Spleen (tissue), 11 donors: ENCODE measurements around the gene PPHLN1. TPM values are rescaled to one million over a fixed set of nuclear protein-coding genes. Genes with fewer than 3 reads are reported as not detected.
A peak's percentile ranks its signal among the peaks of the same experiment; 100 is the strongest.

Experiments
- DNase-seq: peaks from one replicate; pipeline ENCODE4 v3.0.0-alpha.2; 2020
- H3K27ac ChIP-seq, 8 donors: fragments of 200-600 bp; sonication (generic) in 7 of 8; 1 replicate in 4 of 8; 2 replicates in 4 of 8; pipeline versions ENCODE4 v1.5.0 to v1.8.0; 2016 to 2021; ENCODE audit warnings: inconsistent platforms in 4 of 8, mild to moderate bottlenecking in 4 of 8, moderate library complexity in 1 of 8
- H3K27me3 ChIP-seq, 7 donors: fragments of 200-600 bp; sonication (generic) in 6 of 7; replicated peaks in 1 of 7; 1 replicate in 4 of 7; 2 replicates in 3 of 7; pipeline versions ENCODE4 v1.5.0 to v1.8.0; 2016 to 2021; ENCODE audit warnings: inconsistent platforms in 3 of 7, mild to moderate bottlenecking in 1 of 7
- H3K36me3 ChIP-seq, 6 donors: fragments of 200-600 bp; sonication (generic) in 5 of 6; 1 replicate in 4 of 6; 2 replicates in 2 of 6; pipeline versions ENCODE4 v1.5.0 to v1.8.0; 2016 to 2021; ENCODE audit warnings: inconsistent platforms in 2 of 6
- H3K4me1 ChIP-seq, 6 donors: fragments of 200-600 bp; sonication (generic) in 5 of 6; 1 replicate in 3 of 6; 2 replicates in 3 of 6; pipeline versions ENCODE4 v1.5.0 to v1.8.0; 2016 to 2021; ENCODE audit warnings: inconsistent platforms in 3 of 6
- H3K4me3 ChIP-seq, 8 donors: fragments of 200-600 bp; sonication (generic) in 7 of 8; 1 replicate in 4 of 8; 2 replicates in 4 of 8; pipeline versions ENCODE4 v1.5.0 to v1.8.0; 2016 to 2021; ENCODE audit warnings: inconsistent platforms in 4 of 8, mild to moderate bottlenecking in 4 of 8, moderate library complexity in 2 of 8
- H3K9me3 ChIP-seq, 8 donors: fragments of 200-600 bp; sonication (generic) in 7 of 8; 1 replicate in 4 of 8; 2 replicates in 4 of 8; pipeline versions ENCODE4 v1.5.0 to v1.8.0; 2016 to 2021; ENCODE audit warnings: inconsistent platforms in 4 of 8
- POLR2A ChIP-seq, 3 donors: fragments of 450-650 bp; IDR thresholded peaks; one replicate each; pipeline ENCODE4 v1.5.1; 2017; ENCODE audit warnings: antibody characterized with exemption in 3 of 3, mild to moderate bottlenecking in 1 of 3
- POLR2AphosphoS5 ChIP-seq, 3 donors: sonication (generic); formaldehyde crosslinking; IDR thresholded peaks; one replicate each; pipeline ENCODE4 v1.5.1; 2017; ENCODE audit warnings: antibody characterized with exemption in 3 of 3
- WGBS, 5 donors: extraction: QIAGEN DNeasy Blood & Tissue Kit in 3 of 5; methylation state at CpG; one replicate each; pipeline versions ENCODE4 v1.1.5 to v1.1.7; 2013 to 2018; 5-methylcytosine and 5-hydroxymethylcytosine counted together
- intact Hi-C: fragments of 100-400 bp; cut with DNase I; formaldehyde crosslinking; loops from one replicate; pipeline ENCODE4 v1.15.0; 2023; ENCODE audit warnings: low total_unique reads
- polyA plus RNA-seq, 3 donors: library from polyadenylated mRNA; stranded (reverse); fragments of 200-250 nt; gene quantifications; one replicate each; pipeline ENCODE4 v1.2.1, GENCODE V29; 2013
- total RNA-seq, 7 donors: library from RNA; depleted of rRNA in 3 of 7; stranded (reverse); fragments of >200 nt in 3 of 7; fragmentation: NEBNext Ultra II Directional in 4 of 7; extraction: Animal tissue kit (Norgen Biotek cat#: 25700) in 4 of 7; gene quantifications; one replicate each; pipeline versions ENCODE4 v1.1.0 to v1.2.1, GENCODE V29; 2016 to 2021
- TF ChIP-seq, protein P1 (sequence below), 11 experiments: fragments of 200-600 bp in 7 of 11; fragments of 450-650 bp in 4 of 11; sonication (generic) in 4 of 11; IDR thresholded peaks in 8 of 11; conservative IDR thresholded peaks in 3 of 11; 1 replicate in 7 of 11; 2 replicates in 4 of 11; pipeline versions ENCODE4 v1.4.0 to v1.8.0; 2016 to 2021; ENCODE audit warnings: antibody characterized with exemption in 11 of 11, inconsistent platforms in 4 of 11, mild to moderate bottlenecking in 1 of 11
- donor health status: healthy with polysubstance abuse.
- donor health status: DM: no; HTN: no; CAD: no; lungs with moderate emphysema.
- donor health status: DM: no; HTN: no; CAD: no.
- donor health status: Bipolar disorder and iron deficiency.
- donor health status: healthy.
- donor health status: DM: no; HTN: no; CAD: no.
- donor health status: DM: yes; HTN: yes; CAD: no.

The PPHLN1 gene
- total and polyA plus RNA-seq, 10 donors: 39.6 to 103 (median 65.2) TPM

DNA sequence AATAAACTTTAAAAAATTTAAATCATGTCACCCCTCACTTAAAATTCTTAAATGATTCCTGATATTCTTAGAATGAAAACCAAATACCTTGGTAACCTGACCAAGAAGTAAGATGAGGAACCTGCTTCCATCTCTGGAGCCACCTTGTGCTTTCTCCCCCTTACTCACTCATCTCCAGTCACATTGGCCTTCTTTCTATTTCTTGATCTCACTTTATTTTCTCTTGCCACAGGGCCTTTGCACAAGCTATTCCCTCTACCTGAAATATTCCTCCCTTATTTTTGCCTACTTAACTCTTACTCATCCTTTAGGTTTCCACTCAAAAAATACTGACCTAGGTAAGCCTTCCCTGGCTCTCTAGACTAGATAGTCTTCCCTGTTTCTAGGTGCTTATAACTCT is 5.2 kb upstream of the PPHLN1 start:
- intact Hi-C loops: no loop called here
- peaks cover 5 to 19% (median 11%) of the 10 kb centered on the region in 6 donors for H3K4me1 ChIP-seq
- no peaks in the 10 kb centered on the region for H3K27me3 ChIP-seq
- TF ChIP-seq POLR2A (IDR thresholded peaks at IDR 0.05): no peak
- no peak for TF ChIP-seq POLR2AphosphoS5 (IDR thresholded peaks at IDR 0.05)
- TF ChIP-seq, protein P1, sequence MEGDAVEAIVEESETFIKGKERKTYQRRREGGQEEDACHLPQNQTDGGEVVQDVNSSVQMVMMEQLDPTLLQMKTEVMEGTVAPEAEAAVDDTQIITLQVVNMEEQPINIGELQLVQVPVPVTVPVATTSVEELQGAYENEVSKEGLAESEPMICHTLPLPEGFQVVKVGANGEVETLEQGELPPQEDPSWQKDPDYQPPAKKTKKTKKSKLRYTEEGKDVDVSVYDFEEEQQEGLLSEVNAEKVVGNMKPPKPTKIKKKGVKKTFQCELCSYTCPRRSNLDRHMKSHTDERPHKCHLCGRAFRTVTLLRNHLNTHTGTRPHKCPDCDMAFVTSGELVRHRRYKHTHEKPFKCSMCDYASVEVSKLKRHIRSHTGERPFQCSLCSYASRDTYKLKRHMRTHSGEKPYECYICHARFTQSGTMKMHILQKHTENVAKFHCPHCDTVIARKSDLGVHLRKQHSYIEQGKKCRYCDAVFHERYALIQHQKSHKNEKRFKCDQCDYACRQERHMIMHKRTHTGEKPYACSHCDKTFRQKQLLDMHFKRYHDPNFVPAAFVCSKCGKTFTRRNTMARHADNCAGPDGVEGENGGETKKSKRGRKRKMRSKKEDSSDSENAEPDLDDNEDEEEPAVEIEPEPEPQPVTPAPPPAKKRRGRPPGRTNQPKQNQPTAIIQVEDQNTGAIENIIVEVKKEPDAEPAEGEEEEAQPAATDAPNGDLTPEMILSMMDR (IDR thresholded peaks at IDR 0.05 in 8 of 11, conservative IDR thresholded peaks at IDR 0.05 in 3 of 11): no peak
- H3K36me3 ChIP-seq: peaks cover 0 to 70% (median 21%) of the 10 kb centered on the region in 6 donors
- no peaks in the 10 kb centered on the region for H3K9me3 ChIP-seq
- H3K27ac ChIP-seq: no peak overlapping the region
- H3K4me3 ChIP-seq: no peak overlapping the region
- DNase-seq: no peak

DNA sequence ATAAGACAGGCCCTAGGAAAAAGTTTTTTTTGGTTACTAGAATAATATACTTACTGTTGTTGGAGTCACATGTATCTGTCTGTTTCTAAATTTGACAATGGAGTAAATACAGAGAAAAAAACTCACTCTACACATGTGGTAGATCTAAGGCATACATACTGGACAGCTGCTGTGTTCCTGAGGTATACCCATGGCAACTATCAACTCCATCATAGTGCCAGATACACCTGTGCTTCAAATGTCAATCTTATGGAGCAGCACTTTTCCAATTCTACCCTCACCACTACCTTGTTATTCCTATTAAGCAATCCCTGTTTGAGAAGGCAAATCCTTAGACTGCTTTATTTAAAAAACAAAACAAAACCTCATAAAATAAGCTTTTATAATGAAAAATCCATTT is 3.4 kb upstream of the PPHLN1 start:
- Histone ChIP-seq H3K4me3 (no peak overlapping the region), H3K36me3 (peaks cover 0 to 53% (median 7%) of the 10 kb centered on the region in 6 donors), H3K27me3 (no peaks in the 10 kb centered on the region), H3K9me3 (no peaks in the 10 kb centered on the region), H3K27ac (no peak overlapping the region), H3K4me1 (peaks cover 15 to 31% (median 24%) of the 10 kb centered on the region in 6 donors)
- intact Hi-C loops: no loop called here
- no peak for DNase-seq
- TF ChIP-seq POLR2AphosphoS5 (IDR thresholded peaks at IDR 0.05) (no peak), POLR2A (IDR thresholded peaks at IDR 0.05) (no peak)
- TF ChIP-seq, protein P1 (IDR thresholded peaks at IDR 0.05 in 8 of 11, conservative IDR thresholded peaks at IDR 0.05 in 3 of 11): no peak

DNA sequence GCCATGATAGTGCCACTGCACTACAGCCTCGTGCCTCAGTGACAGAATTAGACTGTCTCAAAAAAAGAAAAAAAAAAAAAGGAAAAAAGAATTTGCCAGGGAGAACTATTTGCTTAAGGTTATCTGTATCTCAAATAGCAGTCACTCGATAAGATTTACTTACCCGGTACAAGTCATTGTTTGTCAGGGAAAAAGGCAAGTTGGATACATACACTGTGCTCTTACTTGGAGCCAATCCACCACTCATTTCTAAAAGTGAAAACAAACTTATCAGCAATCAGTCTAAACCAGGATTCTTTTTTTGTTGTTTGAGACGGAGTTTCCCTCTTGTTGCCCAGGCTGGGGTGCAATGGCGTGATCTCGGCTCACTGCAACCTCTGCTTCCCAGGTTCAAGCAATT is 2.1 kb upstream of the PPHLN1 start:
- intact Hi-C loops: no loop called here
- WGBS, 5 donors: 90 to 95% (median 93%) methylated on average over 6 of the region's 6 CpGs
- Histone ChIP-seq H3K4me3 (no peak overlapping the region), H3K36me3 (peaks cover 0 to 44% (median 7%) of the 10 kb centered on the region in 6 donors), H3K27ac (no peak overlapping the region), H3K4me1 (peaks cover 21 to 44% (median 37%) of the 10 kb centered on the region in 6 donors), H3K27me3 (no peaks in the 10 kb centered on the region), H3K9me3 (no peaks in the 10 kb centered on the region)
- no peak for DNase-seq
- TF ChIP-seq, protein P1 (IDR thresholded peaks at IDR 0.05 in 8 of 11, conservative IDR thresholded peaks at IDR 0.05 in 3 of 11): no peak
- TF ChIP-seq POLR2AphosphoS5 (IDR thresholded peaks at IDR 0.05) (no peak), POLR2A (IDR thresholded peaks at IDR 0.05) (no peak)

DNA sequence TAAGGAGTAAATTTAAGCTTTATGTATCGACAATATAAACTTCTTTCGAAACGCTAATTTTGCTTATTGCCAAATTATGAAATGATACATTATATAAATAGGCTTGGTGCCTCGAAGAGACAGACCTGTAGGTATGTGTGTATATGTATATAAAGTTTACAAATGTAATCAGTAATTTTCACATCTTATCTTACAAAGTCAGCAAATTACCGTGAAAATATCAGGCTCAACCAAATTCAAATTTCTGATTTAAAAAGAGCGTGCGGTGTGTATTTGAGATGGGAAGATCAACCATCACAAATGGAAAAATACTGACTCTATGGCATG is 678 bp upstream of the PPHLN1 start:
- H3K4me3 ChIP-seq: peak overlapping the region; percentile 58 to 91 (median 68)
- H3K9me3 ChIP-seq: no peaks in the 10 kb centered on the region
- intact Hi-C loops: no loop called here
- no peaks in the 10 kb centered on the region for H3K27me3 ChIP-seq
- DNase-seq: no peak
- TF ChIP-seq POLR2A (IDR thresholded peaks at IDR 0.05): no peak
- TF ChIP-seq, protein P1 (IDR thresholded peaks at IDR 0.05 in 8 of 11, conservative IDR thresholded peaks at IDR 0.05 in 3 of 11): no peak
- peak overlapping the region; percentile 58 to 89 (median 87) for H3K27ac ChIP-seq
- 51 to 57% (median 54%) methylated on average over 7 of the region's 7 CpGs for WGBS, 5 donors
- H3K36me3 ChIP-seq: peaks cover 0 to 34% (median 7%) of the 10 kb centered on the region in 6 donors
- peaks cover 29 to 59% (median 52%) of the 10 kb centered on the region in 6 donors for H3K4me1 ChIP-seq
